Measurements from ENCODE around the gene ACOXL.

Gene ACOXL

DNA sequence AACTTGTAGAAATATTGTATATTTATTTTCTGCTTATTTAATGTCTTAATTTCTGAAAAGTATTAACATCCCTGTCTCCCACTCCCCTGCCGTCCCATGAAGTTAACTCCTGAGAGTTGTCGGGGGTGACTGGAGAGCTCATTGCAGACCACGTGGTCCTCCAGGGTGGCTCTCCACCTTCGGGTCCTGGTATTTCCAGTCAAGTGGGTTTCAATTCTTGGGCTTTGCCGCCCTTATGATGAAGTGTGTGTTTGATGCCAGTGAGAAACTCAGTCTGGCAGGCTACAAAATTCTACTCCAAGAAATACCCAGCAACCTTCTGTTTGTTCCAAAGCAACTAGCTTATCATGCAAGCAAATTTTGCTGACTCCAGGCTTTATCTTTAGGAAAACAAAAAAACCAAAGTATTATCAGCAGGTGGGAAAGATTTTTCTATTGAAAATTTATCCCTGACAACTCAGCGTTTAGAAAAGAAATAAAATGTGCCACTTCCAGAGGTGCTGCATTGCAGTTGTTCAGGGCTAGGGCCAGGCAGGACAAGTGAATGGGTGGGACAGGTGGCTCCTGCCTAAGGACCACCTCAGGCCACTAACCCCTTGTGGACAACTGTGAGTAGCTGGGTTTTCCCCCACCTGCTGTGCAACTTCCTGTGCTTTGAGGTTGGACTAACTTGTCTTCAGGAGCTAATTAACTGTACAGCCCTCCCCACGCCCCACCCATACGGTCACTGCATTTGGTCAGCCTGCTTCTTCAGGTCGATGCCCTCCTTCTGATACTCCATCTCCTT lies 434.9 kb downstream of the ACOXL start:
- no peak for DNase-seq (ENCODE audit: low spot score)

DNA sequence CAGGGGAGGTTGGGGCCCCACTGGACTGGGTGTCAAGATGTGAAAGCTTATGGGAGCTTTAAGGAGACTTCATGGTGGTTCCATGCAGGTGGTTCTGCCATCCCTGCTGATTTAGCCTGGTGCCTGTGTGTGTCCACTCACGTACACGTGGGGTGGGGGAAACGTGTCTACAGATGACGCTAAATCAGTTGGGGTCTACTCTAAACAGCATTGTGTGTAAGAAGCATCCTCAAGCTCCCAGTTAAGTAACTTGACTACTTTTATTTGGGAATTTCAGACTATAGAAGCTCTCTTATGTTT lies 435.4 kb downstream of the ACOXL start:
- no peak for DNase-seq (ENCODE audit: low spot score)

Measured in LoVo (cell line).